H1 (cell line): ENCODE results near the gene MGLL. TPM values are rescaled to one million over a fixed set of nuclear protein-coding genes. Genes with fewer than 3 reads are reported as not detected.
A peak's percentile ranks its signal among the peaks of the same experiment; 100 is the strongest.

ENCODE experiments used
- ASH2L ChIP-seq: fragments of 200-600, 300-600 bp; sonication (generic); IDR thresholded peaks from one replicate; pipeline ENCODE4 v1.7.1; 2017; ENCODE audit warnings: low read length
- BACH1 ChIP-seq: IDR thresholded peaks from 2 replicates; pipeline ENCODE4 v1.6.1; 2012; ENCODE audit warnings: low read length, improper control_type of control experiment
- CBX8 ChIP-seq: fragments of 300-800, 300-1000 bp; sonication (generic); IDR thresholded peaks from 2 replicates; pipeline ENCODE4 v1.7.1; 2016; ENCODE audit warnings: low read depth, low read length, borderline replicate concordance
- CEBPB ChIP-seq: IDR thresholded peaks from 2 replicates; pipeline ENCODE4 v1.6.1; 2012; ENCODE audit warnings: low read depth, low read length
- CHD2 ChIP-seq: IDR thresholded peaks from 2 replicates; pipeline ENCODE4 v1.6.1; 2012; ENCODE audit warnings: low read length, improper control_type of control experiment
- CREB1 ChIP-seq: IDR thresholded peaks from 2 replicates; pipeline ENCODE4 v1.6.1; 2012; ENCODE audit warnings: inconsistent platforms
- E2F6 ChIP-seq: IDR thresholded peaks from 2 replicates; pipeline ENCODE4 v1.6.1; 2012; ENCODE audit warnings: inconsistent platforms
- EZH2 ChIP-seq: fragments of 200-600 bp; sonication (generic); IDR thresholded peaks from 2 replicates; pipeline ENCODE4 v1.7.1; 2012; ENCODE audit warnings: low read depth, mild to moderate bottlenecking, moderate library complexity, low read length, inconsistent platforms; ENCODE audit not compliant: severe bottlenecking
- GABPA ChIP-seq: IDR thresholded peaks from 2 replicates; pipeline ENCODE4 v1.6.1; 2011; ENCODE audit warnings: mild to moderate bottlenecking, low read length, moderate library complexity, borderline replicate concordance; ENCODE audit not compliant: insufficient read depth
- HDAC2 ChIP-seq, 2 experiments: fragments of 300-600 bp in 1 of 2; sonication (generic) in 1 of 2; IDR thresholded peaks; 2 replicates each; pipeline ENCODE4 v1.6.1; 2011 to 2012; ENCODE audit warnings: low read depth in 2 of 2, low read length in 2 of 2, mild to moderate bottlenecking in 2 of 2, moderate library complexity in 2 of 2, borderline replicate concordance in 1 of 2, inconsistent platforms in 1 of 2
- JUN ChIP-seq: IDR thresholded peaks from 2 replicates; pipeline ENCODE4 v1.6.1; 2011; ENCODE audit warnings: low read depth, mild to moderate bottlenecking, improper control_type of control experiment, low read length
- JUND ChIP-seq: IDR thresholded peaks from 2 replicates; pipeline ENCODE4 v1.6.1; 2011; ENCODE audit warnings: mild to moderate bottlenecking, improper control_type of control experiment, low read length
- POU5F1 ChIP-seq: IDR thresholded peaks from 2 replicates; pipeline ENCODE4 v1.6.1; 2011; ENCODE audit warnings: low read depth, mild to moderate bottlenecking, low read length, moderate library complexity
- RBBP5 ChIP-seq: IDR thresholded peaks from 2 replicates; pipeline ENCODE4 v1.7.1; 2012; ENCODE audit warnings: low read depth, mild to moderate bottlenecking, inconsistent platforms, low read length, moderate library complexity, borderline replicate concordance
- RFX5 ChIP-seq: IDR thresholded peaks from 2 replicates; pipeline ENCODE4 v1.6.1; 2011; ENCODE audit warnings: low read depth, low read length, improper control_type of control experiment, borderline replicate concordance
- RXRA ChIP-seq: IDR thresholded peaks from 2 replicates; pipeline ENCODE4 v1.6.1; 2011; ENCODE audit warnings: low read depth, mild to moderate bottlenecking, low read length, moderate library complexity; ENCODE audit not compliant: insufficient read depth
- SIN3A ChIP-seq, 2 experiments: IDR thresholded peaks in 1 of 2; conservative IDR thresholded peaks in 1 of 2; 2 replicates each; pipeline ENCODE4 v1.6.1; 2011 to 2012; ENCODE audit warnings: low read length in 2 of 2, improper control_type of control experiment in 1 of 2, low read depth in 1 of 2, mild to moderate bottlenecking in 1 of 2
- SP2 ChIP-seq: IDR thresholded peaks from 2 replicates; pipeline ENCODE4 v1.6.1; 2012; ENCODE audit warnings: mild to moderate bottlenecking, low read length, inconsistent platforms
- SUZ12 ChIP-seq: fragments of 200-600 bp; sonication (generic); IDR thresholded peaks from 2 replicates; pipeline ENCODE4 v1.6.1; 2012; ENCODE audit warnings: mild to moderate bottlenecking, inconsistent platforms, low read length, moderate library complexity, mixed read lengths
- TBP ChIP-seq: IDR thresholded peaks from 2 replicates; pipeline ENCODE4 v1.6.1; 2011; ENCODE audit warnings: low read depth, low read length, improper control_type of control experiment
- TCF12 ChIP-seq: IDR thresholded peaks from 2 replicates; pipeline ENCODE4 v1.6.1; 2011; ENCODE audit warnings: low read depth, mild to moderate bottlenecking, low read length
- polyA plus RNA-seq, 7 experiments: library from polyadenylated mRNA; depleted of rRNA in 3 of 7; stranded (reverse) in 5 of 7; unstranded in 2 of 7; fragments of >200 nt in 5 of 7; fragments of 200-250 nt in 2 of 7; gene quantifications; 1 replicate in 5 of 7; 2 replicates in 1 of 7; 4 replicates in 1 of 7; pipeline versions ENCODE4 v1.2.1 to v1.2.3, GENCODE V29; 2011 to 2013; ENCODE audit warnings: missing spikeins in 2 of 7, mixed read lengths in 2 of 7
- total RNA-seq: library from RNA; stranded (reverse); fragmentation: NEBNext Ultra II Directional; extraction: Animal tissue kit (Norgen Biotek cat#: 25700); gene quantifications from 2 replicates; pipeline ENCODE4 v1.2.1, GENCODE V29; 2021
- TF ChIP-seq, protein P1 (sequence below): IDR thresholded peaks from 2 replicates; pipeline ENCODE4 v1.6.1; 2012; ENCODE audit warnings: inconsistent platforms
- TF ChIP-seq, protein P2 (sequence below): IDR thresholded peaks from 2 replicates; pipeline ENCODE4 v1.6.1; 2011; ENCODE audit warnings: low read length, improper control_type of control experiment

MGLL gene
- total and polyA plus RNA-seq, 2 of the 8 experiments (the other 6 are each of a cell fraction or from before 2014, with no cell fraction given) = 0.05 to 0.34 TPM

DNA sequence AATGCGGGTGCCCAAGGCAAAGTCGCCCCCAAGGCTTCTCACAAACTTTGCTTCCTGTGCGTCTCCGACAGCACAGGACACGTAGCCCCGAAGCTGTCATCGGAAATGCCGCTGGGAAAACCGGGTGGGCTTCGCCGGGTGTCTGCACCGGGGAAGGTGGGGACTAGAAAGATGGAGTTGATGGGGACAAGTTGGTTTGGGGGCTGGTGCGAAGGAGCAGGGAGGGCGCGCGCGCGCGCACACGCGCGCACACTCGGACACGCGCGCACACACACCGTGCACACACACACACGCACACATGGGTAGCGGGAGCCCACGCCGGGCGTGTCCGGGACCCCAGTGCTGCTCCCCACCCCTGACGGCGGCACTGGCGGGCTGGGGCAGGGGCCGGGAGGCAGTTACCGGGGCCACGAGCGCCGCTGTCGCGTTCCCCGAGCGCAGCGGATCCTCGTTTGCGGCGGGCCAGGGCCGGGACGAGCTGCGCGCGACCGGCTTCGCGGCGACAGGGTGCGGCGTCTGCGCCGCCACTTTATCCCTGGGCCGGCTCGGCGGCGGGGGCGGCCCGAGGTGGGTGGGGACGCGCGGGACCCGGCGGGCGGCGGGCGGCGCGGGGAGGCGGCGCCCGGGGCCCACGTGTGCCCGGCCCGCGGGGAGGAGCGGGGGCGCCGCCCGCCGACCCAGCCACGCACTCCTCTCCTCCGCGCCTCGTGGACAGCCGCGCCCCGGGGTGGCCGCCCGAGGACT, 539 bp upstream of the MGLL start (continued):
- TF ChIP-seq SUZ12 = peak; percentile 80
- peak; percentile 55; the same call in 1 of the 2 replicates for TF ChIP-seq BACH1
- TF ChIP-seq RXRA = no peak
- no peak for TF ChIP-seq CBX8
- TF ChIP-seq HDAC2 (IDR thresholded peaks at IDR 0.05; ENCODE audit: borderline replicate concordance in 1 of 2, low read depth in 2 of 2, low read length in 2 of 2) = peak in 1 of 2 experiments; percentile 60; a peak in 1 of 4 replicates
- no peak for TF ChIP-seq TCF12
- TF ChIP-seq CREB1 = no peak
- TF ChIP-seq SP2 = no peak
- TF ChIP-seq, protein P1, sequence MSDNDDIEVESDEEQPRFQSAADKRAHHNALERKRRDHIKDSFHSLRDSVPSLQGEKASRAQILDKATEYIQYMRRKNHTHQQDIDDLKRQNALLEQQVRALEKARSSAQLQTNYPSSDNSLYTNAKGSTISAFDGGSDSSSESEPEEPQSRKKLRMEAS = no peak
- TF ChIP-seq CHD2 = no peak
- TF ChIP-seq TBP = no peak
- TF ChIP-seq, protein P2, sequence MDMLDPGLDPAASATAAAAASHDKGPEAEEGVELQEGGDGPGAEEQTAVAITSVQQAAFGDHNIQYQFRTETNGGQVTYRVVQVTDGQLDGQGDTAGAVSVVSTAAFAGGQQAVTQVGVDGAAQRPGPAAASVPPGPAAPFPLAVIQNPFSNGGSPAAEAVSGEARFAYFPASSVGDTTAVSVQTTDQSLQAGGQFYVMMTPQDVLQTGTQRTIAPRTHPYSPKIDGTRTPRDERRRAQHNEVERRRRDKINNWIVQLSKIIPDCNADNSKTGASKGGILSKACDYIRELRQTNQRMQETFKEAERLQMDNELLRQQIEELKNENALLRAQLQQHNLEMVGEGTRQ = no peak
- TF ChIP-seq EZH2 = peak; percentile 84
- no peak for TF ChIP-seq JUND
- no peak for TF ChIP-seq JUN
- TF ChIP-seq RBBP5 = 0 out of 2 replicates have a peak, but pooled peaks have one; percentile 23
- TF ChIP-seq E2F6 = no peak
- TF ChIP-seq CEBPB = no peak
- TF ChIP-seq RFX5 = no peak
- TF ChIP-seq ASH2L = peak; percentile 22
- 0 out of 2 replicates have a peak, but pooled peaks have one; percentile 37 for TF ChIP-seq GABPA
- peak in 1 of 2 experiments; percentile 24; a peak in 1 of 4 replicates for TF ChIP-seq SIN3A (conservative IDR thresholded peaks at IDR 0.05 in 1 of 2, IDR thresholded peaks at IDR 0.05 in 1 of 2; ENCODE audit: low read depth in 1 of 2, low read length in 2 of 2)
- no peak for TF ChIP-seq POU5F1
